Pancreas (tissue), 10 donors: Measurements from ENCODE around the gene CD247. TPM values are rescaled to one million over a fixed set of nuclear protein-coding genes. Genes with fewer than 3 reads are reported as not detected.
A peak's percentile ranks its signal among the peaks of the same experiment; 100 is the strongest.
"Not testable (repeated sequence)": the region's sequence is repeated elsewhere in the genome, so short reads cannot be mapped to it uniquely, and the experiment has no call there.

Source experiments
- ATAC-seq, 4 donors: fragments of 200-7000 bp; cut with Tn5 transposase; one replicate each; pipeline versions ENCODE4 v1.8.0 to v1.9.1; 2020; ENCODE audit warnings: mild to moderate bottlenecking in 4 of 4, moderate library complexity in 4 of 4
- DNase-seq, 6 donors: peaks; one replicate each; pipeline ENCODE4 v3.0.0-alpha.2; 2020
- FAIRE-seq: peaks from 2 replicates; lab custom pipeline; 2012; peaks lifted over from hg19 to GRCh38; lab: Jason Lieb, UNC
- H3K27ac ChIP-seq, 4 donors: fragments of 200-600 bp; sonication (generic); 1 replicate in 3 of 4; 2 replicates in 1 of 4; pipeline versions ENCODE4 v1.5.0 to v1.8.0; 2020
- H3K27me3 ChIP-seq, 4 donors: fragments of 200-600 bp; one replicate each; pipeline ENCODE4 v1.8.0; 2021
- H3K36me3 ChIP-seq, 3 donors: fragments of 200-600 bp; sonication (generic) in 1 of 3; one replicate each; pipeline versions ENCODE4 v1.5.0 to v1.8.0; 2020 to 2021
- H3K4me1 ChIP-seq, 3 donors: fragments of 200-600 bp; one replicate each; pipeline ENCODE4 v1.8.0; 2021
- H3K4me3 ChIP-seq, 4 donors: fragments of 200-600 bp; sonication (generic) in 2 of 4; one replicate each; pipeline versions ENCODE4 v1.5.0 to v1.8.0; 2020 to 2021
- H3K9me3 ChIP-seq, 4 donors: fragments of 200-600 bp; one replicate each; pipeline ENCODE4 v1.8.0; 2021
- CTCF ChIP-seq, 4 donors: fragments of 200-600 bp; sonication (generic) in 3 of 4; IDR thresholded peaks; one replicate each; pipeline versions ENCODE4 v1.5.0 to v1.8.0; 2021; ENCODE audit warnings: antibody characterized with exemption in 4 of 4
- whole genome bisulfite sequencing, 2 donors: extraction: QIAGEN DNeasy Blood & Tissue Kit; methylation state at CpG; one replicate each; pipeline ENCODE4 v1.1.7; 2013; 5-methylcytosine and 5-hydroxymethylcytosine counted together
- intact Hi-C, 3 donors: fragments of 100-400 bp; cut with DNase I; formaldehyde crosslinking; loops; one replicate each; pipeline versions ENCODE4 v1.11.1 to v1.14.2; 2022
- polyA plus RNA-seq, 2 donors: library from polyadenylated mRNA; stranded (reverse); fragments of 200-250 nt; gene quantifications; one replicate each; pipeline ENCODE4 v1.2.3, GENCODE V29; 2013
- total RNA-seq, 6 donors: library from RNA; stranded (reverse); fragmentation: NEBNext Ultra II Directional in 4 of 6; extraction: Animal tissue kit (Norgen Biotek cat#: 25700) in 4 of 6; gene quantifications; one replicate each; pipeline versions ENCODE4 v1.2.1 to v1.2.4, GENCODE V29; 2021 to 2023
- donor health status: healthy with polysubstance abuse.
- donor health status: DM: no; HTN: no; CAD: no; lungs with moderate emphysema.
- donor health status: DM: no; HTN: no; CAD: no.
- donor health status: control.
- donor health status: control.
- donor health status: Bipolar disorder and iron deficiency.
- donor health status: DM: yes; HTN: yes; CAD: no.
- donor health status: DM: no; HTN: no; CAD: no.
- donor health status: DM: no; HTN: no; CAD: no.
- donor health status: DM: yes; HTN: yes; CAD: no.

The CD247 gene
- total and polyA plus RNA-seq, 8 donors: 0.14 to 0.95 (median 0.56) TPM; not detected in 1

- peak; percentile 67 to 83 (median 71) for DNase-seq
- no peaks in the 10 kb centered on the region for H3K9me3 ChIP-seq
- H3K4me1 ChIP-seq: peaks cover 4 to 15% (median 14%) of the 10 kb centered on the region in 3 donors
- H3K27ac ChIP-seq: peak overlapping the region in 2 of 4 donors; percentile 31 to 67
- intact Hi-C loops: no loop called here
- TF ChIP-seq CTCF (IDR thresholded peaks at IDR 0.05): peak; percentile 69 to 88 (median 82)
- peak; percentile 38 to 67 (median 60) for ATAC-seq
- H3K27me3 ChIP-seq: no peaks in the 10 kb centered on the region
- no peaks in the 10 kb centered on the region for H3K36me3 ChIP-seq
- no peak overlapping the region for H3K4me3 ChIP-seq
- peak; percentile 91 for FAIRE-seq
- 5 to 6% methylated on average over 5 of the region's 5 CpGs for WGBS, 2 donors
These were observed 37.8 kb upstream of the CD247 start for GRCh38 chr1:167555971-167556714.

DNA sequence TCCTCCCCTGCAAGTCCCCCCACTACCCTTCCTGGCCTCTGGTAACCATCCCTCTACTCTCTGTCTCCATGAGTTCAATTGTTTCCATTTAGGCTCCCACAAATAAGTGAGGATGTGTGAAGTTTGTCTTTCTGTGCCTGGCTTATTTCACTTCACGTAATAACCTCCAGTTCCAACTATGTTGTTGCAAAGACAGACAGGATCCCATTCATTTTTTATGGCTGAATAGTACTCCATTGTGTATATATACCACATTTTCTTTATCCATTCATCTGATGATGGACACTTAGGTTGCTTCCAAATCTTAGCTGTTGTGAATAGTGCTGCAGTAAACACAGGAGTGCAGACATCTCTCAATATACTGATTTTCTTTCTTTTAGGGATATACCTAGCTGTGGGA, 36.7 kb upstream of the CD247 start:
- not testable (repeated sequence) for ATAC-seq
- whole genome bisulfite sequencing, 2 donors: 98 to 100% methylated on average over 1 of the region's 1 CpG

DNA sequence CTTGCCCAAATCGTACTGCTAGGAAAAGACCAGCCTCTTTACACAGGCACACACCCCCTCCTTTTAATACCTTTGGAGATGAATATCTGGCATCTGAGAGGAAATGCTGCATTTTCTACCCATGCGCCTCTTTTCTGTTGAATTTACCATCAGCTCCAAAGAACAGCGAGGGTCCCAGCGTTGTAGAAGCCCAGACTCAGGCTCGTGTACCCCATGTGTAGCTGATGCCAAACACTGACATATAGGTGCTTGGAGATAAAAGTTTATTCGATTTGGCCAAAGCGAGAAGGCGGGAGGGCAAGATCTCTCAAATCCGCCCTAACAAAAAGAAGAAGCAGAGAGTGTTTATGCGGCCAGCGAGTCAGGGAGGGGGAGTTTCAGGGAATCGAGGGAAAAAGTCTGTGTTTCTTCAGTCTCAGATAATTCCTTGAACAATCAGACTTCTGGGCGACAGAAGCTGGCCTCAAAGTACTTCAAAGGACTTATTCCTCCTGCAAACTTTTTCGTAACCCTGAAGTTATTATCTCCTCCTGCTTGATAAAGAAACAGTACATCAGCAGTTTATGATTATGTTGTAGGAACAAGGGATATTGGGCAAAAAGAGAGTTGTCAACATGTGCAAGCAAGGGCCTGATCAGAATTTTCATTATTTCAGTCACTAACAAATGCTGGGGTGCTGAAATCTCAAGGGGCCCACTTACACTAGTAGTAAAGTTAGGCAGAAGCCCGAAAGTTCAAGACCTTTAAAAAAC, 35.9 kb upstream of the CD247 start:
- Histone ChIP-seq H3K27me3 (no peaks in the 10 kb centered on the region), H3K4me1 (peaks cover 4 to 15% (median 15%) of the 10 kb centered on the region in 3 donors), H3K27ac (peak overlapping the region in 3 of 4 donors; percentile 76 to 84 (median 79)), H3K36me3 (no peaks in the 10 kb centered on the region), H3K9me3 (no peaks in the 10 kb centered on the region), H3K4me3 (peak overlapping the region; percentile 63 to 95 (median 76))
- WGBS, 2 donors: 8 to 9% methylated on average over 15 of the region's 15 CpGs
- intact Hi-C loops: no loop called here
- FAIRE-seq: no peak
- TF ChIP-seq CTCF (IDR thresholded peaks at IDR 0.05): no peak
- no peak for ATAC-seq
- no peak for DNase-seq

More for the DNA sequence above, 36.7 kb upstream of the CD247 start:
- Histone ChIP-seq H3K4me1 (peaks cover 4 to 15% (median 15%) of the 10 kb centered on the region in 3 donors), H3K27ac (peak overlapping the region in 1 of 4 donors; percentile 67)
- intact Hi-C loops, H3K36me3 ChIP-seq, H3K4me3 ChIP-seq, H3K9me3 ChIP-seq, H3K27me3 ChIP-seq, DNase-seq, FAIRE-seq: not testable (repeated sequence)

- H3K36me3 ChIP-seq: no peaks in the 10 kb centered on the region
- DNase-seq (peak; percentile 94 to 98 (median 96)), FAIRE-seq (peak; percentile 73), ATAC-seq (peak; percentile 96 to 98 (median 96))
- TF ChIP-seq CTCF (IDR thresholded peaks at IDR 0.05): no peak
- WGBS, 2 donors: 0 to 1% methylated on average over 79 to 90 of the region's 90 CpGs
- H3K9me3 ChIP-seq: no peaks in the 10 kb centered on the region
- peak within 1 kb of the TSS; percentile 63 to 95 (median 76) for H3K4me3 ChIP-seq
- intact Hi-C loops: no loop called here
- peaks cover 4 to 18% (median 15%) of the 10 kb centered on the region in 3 donors for H3K4me1 ChIP-seq
- peak within 1 kb of the TSS; percentile 76 to 88 (median 82) for H3K27ac ChIP-seq
- no peaks in the 10 kb centered on the region for H3K27me3 ChIP-seq
These were observed 35.1 kb upstream of the CD247 start, which contains the start of gene CREG1 for GRCh38 chr1:167553136-167554027. CREG1 (minus strand) TSS chr1:167553762.
